SH-SY5Y (cell line): ENCODE results near the gene EME2.

Experiments
- GATA2 ChIP-seq: IDR thresholded peaks from 2 replicates; pipeline ENCODE4 v1.6.1; 2011; ENCODE audit warnings: mild to moderate bottlenecking, low read depth, low read length
- GATA3 ChIP-seq: IDR thresholded peaks from 2 replicates; pipeline ENCODE4 v1.6.1; 2011; ENCODE audit warnings: low read depth, mild to moderate bottlenecking, low read length, moderate library complexity

DNA sequence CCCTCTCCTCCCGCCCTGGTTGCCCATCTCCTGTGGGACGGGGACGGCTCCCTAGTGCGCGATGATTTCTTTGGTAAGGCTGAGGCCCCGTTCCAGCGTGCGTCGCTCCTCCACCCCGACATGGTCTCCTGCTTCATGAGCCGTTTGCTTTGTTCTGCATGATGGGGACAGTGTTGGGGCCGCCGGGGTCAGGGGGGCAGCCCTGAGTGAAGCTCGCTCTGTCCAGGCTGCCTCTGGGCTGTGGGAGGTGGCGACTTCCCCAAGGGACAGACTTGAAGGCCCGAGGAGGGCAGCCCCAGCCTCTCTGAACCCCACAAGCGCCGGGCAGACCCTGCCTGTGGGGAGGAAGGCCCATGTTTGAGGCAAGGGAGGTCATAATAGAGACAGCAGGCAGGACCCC is 13.7 kb upstream of the EME2 start:
- TF ChIP-seq GATA2, result no peak
- TF ChIP-seq GATA3, result no peak
